Lower leg skin (tissue), 4 donors: ENCODE results near the gene SPPL2B. TPM values are rescaled to one million over a fixed set of nuclear protein-coding genes. Genes with fewer than 3 reads are reported as not detected.

Experiments used
- DNase-seq, 2 donors: peaks; one replicate each; pipeline ENCODE4 v3.0.0-alpha.2; 2019; ENCODE audit warnings: low spot score in 2 of 2
- H3K4me3 ChIP-seq: fragments of 200-600 bp; sonication (generic); 2 replicates; pipeline ENCODE4 v1.5.1; 2017; ENCODE audit warnings: mild to moderate bottlenecking, low read depth; ENCODE audit not compliant: poor library complexity, severe bottlenecking
- POLR2A ChIP-seq, 2 donors: fragments of 450-650 bp; IDR thresholded peaks; one replicate each; pipeline ENCODE4 v1.6.1; 2016 to 2017; ENCODE audit warnings: antibody characterized with exemption in 2 of 2, mild to moderate bottlenecking in 1 of 2, moderate library complexity in 1 of 2
- WGBS, 2 donors: methylation state at CpG; one replicate each; pipeline ENCODE4 v1.1.5; 2018; 5-methylcytosine and 5-hydroxymethylcytosine counted together
- intact Hi-C: fragments of 100-400 bp; cut with DNase I; formaldehyde crosslinking; loops from one replicate; pipeline ENCODE4 v1.15.0; 2023; ENCODE audit warnings: low total_unique reads
- total RNA-seq, 4 donors: library from RNA; depleted of rRNA; stranded (reverse); fragments of >200 nt; gene quantifications; one replicate each; pipeline ENCODE4 v1.1.0, GENCODE V29; 2016
- TF ChIP-seq, protein P1 (sequence below), 3 donors: fragments of 450-650 bp; IDR thresholded peaks; one replicate each; pipeline ENCODE4 v1.5.1; 2016; ENCODE audit warnings: antibody characterized with exemption in 3 of 3, mild to moderate bottlenecking in 3 of 3, moderate library complexity in 2 of 3

The SPPL2B gene
- total RNA-seq, 4 donors from 2014 or later, result 36.1 to 84.7 (median 51.0) TPM

DNA sequence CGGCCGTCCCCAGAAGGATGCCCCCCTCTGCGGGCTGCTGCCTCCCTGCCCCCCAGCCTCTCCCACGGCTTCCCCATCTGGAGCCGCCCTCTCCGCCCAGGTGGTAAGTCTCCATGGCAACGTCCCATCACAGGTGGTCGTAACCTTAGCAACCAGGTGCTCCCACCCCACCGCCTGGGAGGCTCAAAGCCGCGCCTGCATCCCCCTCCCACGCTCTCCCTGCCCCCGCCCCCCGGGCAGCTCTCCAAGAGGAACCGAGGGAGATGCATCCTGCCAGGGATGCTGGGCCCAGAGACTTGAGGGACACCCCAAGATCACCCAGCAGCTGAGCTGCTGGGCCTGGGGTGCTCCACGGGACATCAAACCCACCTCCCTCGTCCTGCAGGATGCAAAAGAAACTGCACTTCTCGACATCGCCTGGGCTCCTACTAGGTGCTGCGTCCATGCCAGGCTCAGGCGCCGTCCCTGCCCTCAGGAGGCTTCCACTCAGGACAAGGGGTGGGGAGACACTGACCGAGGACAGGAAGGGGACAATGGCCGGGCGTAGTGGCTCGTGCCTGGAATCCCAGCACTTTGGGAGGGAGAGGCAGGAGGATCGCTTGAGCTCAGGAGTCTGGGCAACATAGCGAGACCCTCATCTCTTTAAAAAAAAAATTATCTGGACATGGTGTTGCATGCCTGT is 15.5 kb upstream of the SPPL2B start:
- WGBS, 2 donors, result 39 to 56% methylated on average over 17 to 26 of the region's 28 CpGs
- intact Hi-C loops, result no loop called here
- H3K4me3 ChIP-seq, result no peak overlapping the region
- no peak for DNase-seq
- TF ChIP-seq, protein P1, sequence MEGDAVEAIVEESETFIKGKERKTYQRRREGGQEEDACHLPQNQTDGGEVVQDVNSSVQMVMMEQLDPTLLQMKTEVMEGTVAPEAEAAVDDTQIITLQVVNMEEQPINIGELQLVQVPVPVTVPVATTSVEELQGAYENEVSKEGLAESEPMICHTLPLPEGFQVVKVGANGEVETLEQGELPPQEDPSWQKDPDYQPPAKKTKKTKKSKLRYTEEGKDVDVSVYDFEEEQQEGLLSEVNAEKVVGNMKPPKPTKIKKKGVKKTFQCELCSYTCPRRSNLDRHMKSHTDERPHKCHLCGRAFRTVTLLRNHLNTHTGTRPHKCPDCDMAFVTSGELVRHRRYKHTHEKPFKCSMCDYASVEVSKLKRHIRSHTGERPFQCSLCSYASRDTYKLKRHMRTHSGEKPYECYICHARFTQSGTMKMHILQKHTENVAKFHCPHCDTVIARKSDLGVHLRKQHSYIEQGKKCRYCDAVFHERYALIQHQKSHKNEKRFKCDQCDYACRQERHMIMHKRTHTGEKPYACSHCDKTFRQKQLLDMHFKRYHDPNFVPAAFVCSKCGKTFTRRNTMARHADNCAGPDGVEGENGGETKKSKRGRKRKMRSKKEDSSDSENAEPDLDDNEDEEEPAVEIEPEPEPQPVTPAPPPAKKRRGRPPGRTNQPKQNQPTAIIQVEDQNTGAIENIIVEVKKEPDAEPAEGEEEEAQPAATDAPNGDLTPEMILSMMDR (IDR thresholded peaks at IDR 0.05), result no peak
- no peak for TF ChIP-seq POLR2A (IDR thresholded peaks at IDR 0.05)

DNA sequence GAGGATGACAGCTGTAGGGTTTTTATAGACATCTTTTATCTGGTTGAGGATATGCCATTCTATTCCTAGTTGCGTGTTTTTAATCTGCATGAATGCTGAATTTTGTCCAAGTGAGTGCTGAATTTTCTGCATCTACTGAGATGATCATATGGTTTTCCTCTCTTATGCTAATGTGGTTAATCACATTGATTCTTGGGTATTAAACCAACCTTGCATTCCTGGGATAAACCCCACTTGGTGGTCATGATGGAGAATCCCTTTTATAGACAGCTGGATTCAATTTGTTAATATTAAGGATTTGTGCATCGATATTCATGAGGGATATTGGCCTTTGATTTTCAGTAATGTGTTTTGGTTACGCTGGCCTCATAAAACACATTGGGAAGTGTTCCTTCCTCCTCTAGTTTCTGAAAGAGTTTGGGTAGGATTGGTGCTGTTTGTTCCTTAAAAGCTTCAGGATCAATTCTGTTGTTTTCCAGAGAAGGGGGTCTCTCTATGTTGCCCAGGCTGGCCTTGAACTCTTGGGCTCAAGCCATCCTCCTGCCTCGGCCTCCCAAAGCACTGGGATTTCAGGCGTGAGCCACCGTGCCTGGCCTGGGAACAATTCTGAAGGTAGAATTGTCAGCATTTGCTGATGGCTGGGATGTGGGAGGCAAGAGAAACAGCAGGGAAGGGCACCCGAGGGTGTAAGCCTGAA is 13.2 kb upstream of the SPPL2B start:
- no peak for DNase-seq
- intact Hi-C loops, result no loop called here
- H3K4me3 ChIP-seq, result no peak overlapping the region
- TF ChIP-seq POLR2A (IDR thresholded peaks at IDR 0.05), result no peak
- TF ChIP-seq, protein P1 (IDR thresholded peaks at IDR 0.05), result no peak
- 79 to 85% methylated on average over 7 of the region's 7 CpGs for WGBS, 2 donors

DNA sequence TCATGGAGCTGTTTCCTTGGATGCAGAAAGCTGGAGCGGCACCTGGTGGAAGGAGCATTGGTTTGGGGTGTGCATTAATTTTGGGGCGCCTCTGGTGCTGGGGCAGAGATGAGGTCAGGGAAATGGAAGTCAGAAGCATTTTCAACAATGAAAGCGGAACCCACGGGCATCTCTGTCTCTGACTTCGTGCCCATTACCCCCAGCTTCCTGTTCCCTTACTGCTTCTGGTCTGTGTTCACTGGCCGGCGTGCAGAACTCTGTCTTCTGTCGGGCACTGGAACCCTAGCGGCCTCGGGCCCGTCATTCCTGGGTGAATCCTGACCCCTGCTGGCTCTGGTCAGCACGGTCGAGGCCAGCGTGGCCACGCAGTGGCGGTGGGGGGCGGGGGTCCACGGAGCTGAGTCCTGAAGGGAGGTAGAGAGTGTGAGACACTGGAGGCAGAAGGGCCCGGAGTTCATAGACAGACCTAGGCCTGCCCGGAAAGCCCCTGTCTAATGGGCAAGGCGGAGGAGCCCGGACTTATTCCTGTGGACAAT is 12.6 kb upstream of the SPPL2B start:
- WGBS, 2 donors, result 45 to 50% methylated on average over 22 of the region's 22 CpGs
- no peak for TF ChIP-seq POLR2A (IDR thresholded peaks at IDR 0.05)
- TF ChIP-seq, protein P1 (IDR thresholded peaks at IDR 0.05), result peak in 1 of 3 donors; percentile 20
- no peak overlapping the region for H3K4me3 ChIP-seq
- intact Hi-C loops, result no loop called here
- peak in 1 of 2 donors; percentile 41 for DNase-seq

DNA sequence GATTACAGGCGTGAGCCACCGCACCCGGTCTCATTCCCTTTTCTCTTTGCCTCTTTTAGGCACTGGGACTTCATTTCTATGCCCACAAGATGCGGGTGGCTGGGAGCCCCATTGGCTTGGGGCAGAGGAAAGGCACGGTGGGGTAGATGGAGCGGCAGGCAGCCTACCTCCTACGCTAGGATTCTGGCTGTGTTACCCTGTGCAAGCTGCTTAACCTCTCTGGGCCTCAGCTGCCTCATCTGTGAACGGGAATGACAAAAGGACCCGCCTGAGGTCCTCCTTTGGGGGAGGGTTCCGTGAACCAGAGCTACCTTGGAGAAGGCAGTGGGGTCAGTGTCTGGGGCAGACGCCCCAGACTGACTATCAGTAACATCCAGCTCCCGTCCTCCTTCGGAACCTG is 11.2 kb upstream of the SPPL2B start:
- 91 to 92% methylated on average over 13 of the region's 13 CpGs for WGBS, 2 donors
- no peak overlapping the region for H3K4me3 ChIP-seq
- TF ChIP-seq POLR2A (IDR thresholded peaks at IDR 0.05), result no peak
- DNase-seq, result no peak
- intact Hi-C loops, result no loop called here

DNA sequence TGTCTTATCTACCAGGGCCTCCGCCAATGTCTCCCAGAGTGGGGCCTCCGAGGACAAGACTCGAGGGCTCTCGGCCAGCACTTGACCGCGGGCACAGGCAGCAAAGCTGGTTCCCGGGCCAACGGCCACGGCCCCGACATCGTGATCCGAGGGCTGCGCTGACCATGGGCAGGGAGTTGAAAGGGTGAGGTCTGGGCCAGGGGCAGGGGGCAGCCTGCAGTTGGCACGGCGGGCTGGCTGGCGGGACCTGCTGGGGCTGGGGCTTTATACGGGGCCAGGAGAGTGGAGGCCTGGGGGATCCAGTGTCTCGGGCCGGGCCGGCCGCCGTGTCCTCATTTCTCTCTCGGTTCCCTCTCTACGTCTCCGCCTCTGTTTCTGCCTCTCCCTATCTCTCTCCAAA is 10.7 kb upstream of the SPPL2B start:
- 64 to 70% methylated on average over 10 to 18 of the region's 25 CpGs for WGBS, 2 donors
- DNase-seq, result no peak
- no peak overlapping the region for H3K4me3 ChIP-seq
- intact Hi-C loops, result no loop called here
- TF ChIP-seq, protein P1 (IDR thresholded peaks at IDR 0.05), result no peak
- no peak for TF ChIP-seq POLR2A (IDR thresholded peaks at IDR 0.05)

DNA sequence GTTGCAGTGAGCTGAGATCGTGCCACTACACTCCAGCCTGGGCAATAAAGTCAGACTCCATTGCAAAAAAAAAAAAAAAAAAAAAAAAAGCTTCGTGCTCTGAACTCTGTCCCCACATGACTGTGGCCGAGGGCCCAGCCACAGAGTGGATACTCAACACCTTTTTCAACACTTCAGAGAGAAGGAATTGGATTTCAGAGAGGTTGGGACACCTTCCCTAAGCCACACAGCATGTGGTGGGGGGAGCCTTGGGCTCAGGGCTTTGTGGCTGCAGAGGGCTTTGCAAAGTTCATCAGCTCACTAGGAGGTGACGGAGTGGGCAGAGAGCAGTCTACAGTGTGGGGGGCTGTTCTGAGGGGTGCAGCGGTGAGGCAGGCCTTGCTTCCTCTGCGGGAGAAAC is 9.6 kb upstream of the SPPL2B start:
- intact Hi-C loops, result no loop called here
- 88 to 92% methylated on average over 6 of the region's 6 CpGs for WGBS, 2 donors
- TF ChIP-seq, protein P1 (IDR thresholded peaks at IDR 0.05), result no peak
- TF ChIP-seq POLR2A (IDR thresholded peaks at IDR 0.05), result no peak
- no peak for DNase-seq
- H3K4me3 ChIP-seq, result no peak overlapping the region
